ENCODE results near the gene C4orf50. TPM values are rescaled to one million over a fixed set of nuclear protein-coding genes. Genes with fewer than 3 reads are reported as not detected.
A peak's percentile ranks its signal among the peaks of the same experiment; 100 is the strongest.

The C4orf50 gene
- total and polyA plus RNA-seq, 2 experiments from 2014 or later = not detected

DNA sequence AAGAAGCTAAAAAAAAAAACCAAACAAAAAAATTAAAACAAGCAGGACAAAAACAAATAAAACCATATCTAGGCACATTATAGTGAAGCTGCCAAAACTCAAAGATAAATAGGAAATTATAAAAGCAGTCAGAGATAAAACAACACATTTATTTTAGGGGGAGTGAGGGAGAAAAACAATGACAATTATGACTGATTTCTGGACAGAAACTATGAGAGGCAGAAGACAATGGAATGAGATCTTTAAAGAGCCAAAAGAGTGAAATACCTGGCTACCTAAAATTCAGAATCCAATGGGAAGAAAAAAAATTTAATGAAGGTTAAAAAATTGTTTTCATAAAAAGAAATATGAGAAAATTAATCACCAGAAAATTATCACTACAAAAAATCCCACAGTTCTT lies 33.4 kb downstream of the C4orf50 start:
- Histone ChIP-seq H3K27me3 (replicated peaks; ENCODE audit: insufficient read depth) (no peaks in the 10 kb centered on the region), H3K79me2 (ENCODE audit: insufficient read depth) (no peaks in the 10 kb centered on the region), H3K4me2 (ENCODE audit: unreplicated experiment) (no peak overlapping the region), H3K4me3 (no peak overlapping the region), H3K36me3 (ENCODE audit: low read depth) (no peaks in the 10 kb centered on the region), H2AFZ (no peak overlapping the region), H3K4me1 (ENCODE audit: insufficient read depth) (no peaks in the 10 kb centered on the region), H4K20me1 (ENCODE audit: insufficient read depth) (no peaks in the 10 kb centered on the region), H3K9me2 (ENCODE audit: insufficient read depth) (no peaks in the 10 kb centered on the region), H3F3A (ENCODE audit: insufficient read depth) (no peaks in the 10 kb centered on the region), H3K9me3 (ENCODE audit: low read depth) (no peaks in the 10 kb centered on the region), H3K9ac (no peak overlapping the region), H3K27ac (no peak overlapping the region)
- in situ Hi-C loops (cut with MboI) = no loop called here
- no peak for TF ChIP-seq EZH2 (IDR thresholded peaks at IDR 0.05; ENCODE audit: insufficient read depth, poor library complexity, severe bottlenecking)
- TF ChIP-seq EZH2phosphoT487 (IDR thresholded peaks at IDR 0.05; ENCODE audit: insufficient read depth, low read depth) = no peak
- no peak for DNase-seq

GRCh38 chr4:5982156-5982973 lies 35.9 kb downstream of the C4orf50 start:
- no peak overlapping the region for H2AFZ ChIP-seq
- no peak overlapping the region for H3K9ac ChIP-seq
- H3F3A ChIP-seq (ENCODE audit: insufficient read depth) = no peaks in the 10 kb centered on the region
- in situ Hi-C loops (cut with MboI) = no loop called here
- H3K4me2 ChIP-seq (ENCODE audit: unreplicated experiment) = no peak overlapping the region
- WGBS, 2 experiments (ENCODE audit: low coverage in 1 of 2, low lambda C conversion rate in 2 of 2, missing lambda C conversion rate in 2 of 2) = 28 to 29% methylated on average over 9 of the region's 9 CpGs
- H3K4me3 ChIP-seq = no peak overlapping the region
- no peaks in the 10 kb centered on the region for H3K36me3 ChIP-seq (ENCODE audit: low read depth)
- peaks cover 13% of the 10 kb centered on the region; the same call in 1 of the 2 replicates for H3K27me3 ChIP-seq (replicated peaks; ENCODE audit: insufficient read depth)
- H3K9me3 ChIP-seq (ENCODE audit: low read depth) = no peaks in the 10 kb centered on the region
- no peak overlapping the region for H3K27ac ChIP-seq
- H3K79me2 ChIP-seq (ENCODE audit: insufficient read depth) = no peaks in the 10 kb centered on the region
- H4K20me1 ChIP-seq (ENCODE audit: insufficient read depth) = no peaks in the 10 kb centered on the region
- H3K4me1 ChIP-seq (ENCODE audit: insufficient read depth) = no peaks in the 10 kb centered on the region
- H3K9me2 ChIP-seq (ENCODE audit: insufficient read depth) = no peaks in the 10 kb centered on the region
- no peak for DNase-seq
- TF ChIP-seq EZH2 (IDR thresholded peaks at IDR 0.05; ENCODE audit: insufficient read depth, poor library complexity, severe bottlenecking) = no peak

GRCh38 chr4:5980436-5981155 lies 37.6 kb downstream of the C4orf50 start:
- in situ Hi-C loops (cut with MboI) = no loop called here
- DNase-seq = no peak
- no peak overlapping the region for H3K4me3 ChIP-seq

GRCh38 chr4:5979981-5980380 lies 38.2 kb downstream of the C4orf50 start:
- Histone ChIP-seq H3K9me3 (ENCODE audit: low read depth) (no peaks in the 10 kb centered on the region), H3K9me2 (ENCODE audit: insufficient read depth) (no peaks in the 10 kb centered on the region), H3F3A (ENCODE audit: insufficient read depth) (no peaks in the 10 kb centered on the region), H3K4me3 (no peak overlapping the region), H3K79me2 (ENCODE audit: insufficient read depth) (no peaks in the 10 kb centered on the region), H4K20me1 (ENCODE audit: insufficient read depth) (no peaks in the 10 kb centered on the region), H3K9ac (no peak overlapping the region), H3K27me3 (replicated peaks; ENCODE audit: insufficient read depth) (peaks cover 14% of the 10 kb centered on the region; the same call in 1 of the 2 replicates), H3K27ac (no peak overlapping the region), H3K36me3 (ENCODE audit: low read depth) (no peaks in the 10 kb centered on the region), H3K4me1 (ENCODE audit: insufficient read depth) (no peaks in the 10 kb centered on the region), H3K4me2 (ENCODE audit: unreplicated experiment) (no peak overlapping the region), H2AFZ (no peak overlapping the region)
- in situ Hi-C loops (cut with MboI) = no loop called here
- 15 to 16% methylated on average over 11 of the region's 11 CpGs for WGBS, 2 experiments (ENCODE audit: low coverage in 1 of 2, low lambda C conversion rate in 2 of 2, missing lambda C conversion rate in 2 of 2)
- TF ChIP-seq EZH2 (IDR thresholded peaks at IDR 0.05; ENCODE audit: insufficient read depth, poor library complexity, severe bottlenecking) (no peak), EZH2phosphoT487 (IDR thresholded peaks at IDR 0.05; ENCODE audit: insufficient read depth, low read depth) (no peak)
- DNase-seq = peak; percentile 23

More at GRCh38 chr4:5980436-5981155, 37.6 kb downstream of the C4orf50 start:
- H3K27me3 ChIP-seq (replicated peaks; ENCODE audit: insufficient read depth) = peaks cover 14% of the 10 kb centered on the region; the same call in 1 of the 2 replicates
- H4K20me1 ChIP-seq (ENCODE audit: insufficient read depth) = no peaks in the 10 kb centered on the region
- no peak overlapping the region for H3K4me2 ChIP-seq (ENCODE audit: unreplicated experiment)
- H3K9ac ChIP-seq = no peak overlapping the region
- H3K79me2 ChIP-seq (ENCODE audit: insufficient read depth) = no peaks in the 10 kb centered on the region
- H3K27ac ChIP-seq = no peak overlapping the region
- H3K9me2 ChIP-seq (ENCODE audit: insufficient read depth) = no peaks in the 10 kb centered on the region
- TF ChIP-seq EZH2phosphoT487 (IDR thresholded peaks at IDR 0.05; ENCODE audit: insufficient read depth, low read depth) (no peak), EZH2 (IDR thresholded peaks at IDR 0.05; ENCODE audit: insufficient read depth, poor library complexity, severe bottlenecking) (no peak)
- H3K9me3 ChIP-seq (ENCODE audit: low read depth) = no peaks in the 10 kb centered on the region
- H3F3A ChIP-seq (ENCODE audit: insufficient read depth) = no peaks in the 10 kb centered on the region
- no peaks in the 10 kb centered on the region for H3K36me3 ChIP-seq (ENCODE audit: low read depth)
- H3K4me1 ChIP-seq (ENCODE audit: insufficient read depth) = no peaks in the 10 kb centered on the region
- 5% methylated on average over 3 of the region's 3 CpGs for WGBS, 2 experiments (ENCODE audit: low coverage in 1 of 2, low lambda C conversion rate in 2 of 2, missing lambda C conversion rate in 2 of 2)
- H2AFZ ChIP-seq = no peak overlapping the region

Measured in GM23248 (cell line).